Gastroesophageal sphincter (tissue), 4 donors: ENCODE results near the gene SPINT4. TPM values are rescaled to one million over a fixed set of nuclear protein-coding genes. Genes with fewer than 3 reads are reported as not detected.
"Not testable (repeated sequence)": the region's sequence is repeated elsewhere in the genome, so short reads cannot be mapped to it uniquely, and the experiment has no call there.

Experiments
- ATAC-seq: fragments of 150-250 bp; one replicate; pipeline ENCODE4 v1.9.1; 2016; ENCODE audit warnings: mild to moderate bottlenecking, moderate library complexity
- H3K27ac ChIP-seq, 4 donors: fragments of 200-600 bp; sonication (generic) in 3 of 4; 1 replicate in 3 of 4; 2 replicates in 1 of 4; pipeline ENCODE4 v1.5.1; 2016 to 2019
- H3K27me3 ChIP-seq: fragments of 200-600 bp; sonication (generic); one replicate; pipeline ENCODE4 v1.5.1; 2019
- H3K36me3 ChIP-seq, 2 donors: fragments of 200-600 bp; sonication (generic); one replicate each; pipeline ENCODE4 v1.5.1; 2019; ENCODE audit warnings: control low read depth in 1 of 2
- H3K4me1 ChIP-seq, 3 donors: fragments of 200-600 bp; sonication (generic); 1 replicate in 2 of 3; 2 replicates in 1 of 3; pipeline ENCODE4 v1.5.1; 2016 to 2019; ENCODE audit warnings: control low read depth in 2 of 3
- H3K4me3 ChIP-seq, 2 donors: fragments of 200-600 bp; sonication (generic); one replicate each; pipeline ENCODE4 v1.5.1; 2019; ENCODE audit warnings: mild to moderate bottlenecking in 1 of 2, moderate library complexity in 1 of 2
- H3K9me3 ChIP-seq, 3 donors: fragments of 200-600 bp; sonication (generic); one replicate each; pipeline ENCODE4 v1.5.1; 2017 to 2019; ENCODE audit warnings: control low read depth in 2 of 3
- EP300 ChIP-seq: sonication (generic); formaldehyde crosslinking; IDR thresholded peaks from one replicate; pipeline ENCODE4 v1.6.1; 2017; ENCODE audit warnings: antibody characterized with exemption, mild to moderate bottlenecking
- POLR2A ChIP-seq, 2 donors: fragments of 450-650 bp; IDR thresholded peaks; one replicate each; pipeline ENCODE4 v1.6.1; 2017; ENCODE audit warnings: antibody characterized with exemption in 2 of 2, mild to moderate bottlenecking in 2 of 2, moderate library complexity in 1 of 2
- POLR2AphosphoS5 ChIP-seq: sonication (generic); formaldehyde crosslinking; IDR thresholded peaks from one replicate; pipeline ENCODE4 v1.6.1; 2017; ENCODE audit warnings: antibody characterized with exemption
- WGBS, 2 donors: methylation state at CpG; one replicate each; pipeline ENCODE4 v1.1.5; 2018; ENCODE audit warnings: low coverage in 1 of 2; 5-methylcytosine and 5-hydroxymethylcytosine counted together
- total RNA-seq, 4 donors: library from RNA; depleted of rRNA; stranded (reverse); fragments of >200 nt; gene quantifications; one replicate each; pipeline ENCODE4 v1.1.0, GENCODE V29; 2016
- TF ChIP-seq, protein P1 (sequence below), 4 experiments: fragments of 200-600 bp in 2 of 4; fragments of 450-650 bp in 2 of 4; sonication (generic) in 1 of 4; IDR thresholded peaks; one replicate each; pipeline ENCODE4 v1.5.1; 2017 to 2019; ENCODE audit warnings: antibody characterized with exemption in 4 of 4, mild to moderate bottlenecking in 2 of 4, moderate library complexity in 2 of 4

The SPINT4 gene
- total RNA-seq, 4 donors from 2014 or later, result not detected

DNA sequence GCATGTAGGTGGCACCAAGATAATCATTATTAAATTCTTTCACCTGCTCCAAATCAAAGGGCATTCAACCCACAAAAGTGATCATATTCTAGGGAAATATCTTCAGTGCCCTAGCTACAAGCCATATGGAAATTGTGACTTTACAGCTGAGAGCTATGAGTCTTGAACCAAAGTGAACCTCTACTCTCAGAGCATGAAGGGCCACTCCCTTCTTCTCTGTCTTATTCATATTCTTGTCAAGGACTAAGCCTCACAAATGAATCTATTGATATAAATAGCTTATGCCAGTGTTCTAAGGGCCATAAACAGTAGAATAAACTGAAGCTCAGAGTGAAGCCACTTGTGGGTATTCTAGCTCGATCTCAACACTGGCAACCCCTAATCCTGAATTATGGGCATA, 29.6 kb downstream of the SPINT4 start:
- WGBS, 2 donors, result 89% methylated on average over 1 of the region's 1 CpG
- Histone ChIP-seq H3K4me3 (no peak overlapping the region), H3K4me1 (no peaks in the 10 kb centered on the region), H3K36me3 (no peaks in the 10 kb centered on the region), H3K27me3 (peaks cover 6% of the 10 kb centered on the region), H3K27ac (no peak overlapping the region), H3K9me3 (peaks cover 0 to 5% (median 0%) of the 10 kb centered on the region in 3 donors)
- no peak for TF ChIP-seq POLR2A (IDR thresholded peaks at IDR 0.05)
- TF ChIP-seq, protein P1, sequence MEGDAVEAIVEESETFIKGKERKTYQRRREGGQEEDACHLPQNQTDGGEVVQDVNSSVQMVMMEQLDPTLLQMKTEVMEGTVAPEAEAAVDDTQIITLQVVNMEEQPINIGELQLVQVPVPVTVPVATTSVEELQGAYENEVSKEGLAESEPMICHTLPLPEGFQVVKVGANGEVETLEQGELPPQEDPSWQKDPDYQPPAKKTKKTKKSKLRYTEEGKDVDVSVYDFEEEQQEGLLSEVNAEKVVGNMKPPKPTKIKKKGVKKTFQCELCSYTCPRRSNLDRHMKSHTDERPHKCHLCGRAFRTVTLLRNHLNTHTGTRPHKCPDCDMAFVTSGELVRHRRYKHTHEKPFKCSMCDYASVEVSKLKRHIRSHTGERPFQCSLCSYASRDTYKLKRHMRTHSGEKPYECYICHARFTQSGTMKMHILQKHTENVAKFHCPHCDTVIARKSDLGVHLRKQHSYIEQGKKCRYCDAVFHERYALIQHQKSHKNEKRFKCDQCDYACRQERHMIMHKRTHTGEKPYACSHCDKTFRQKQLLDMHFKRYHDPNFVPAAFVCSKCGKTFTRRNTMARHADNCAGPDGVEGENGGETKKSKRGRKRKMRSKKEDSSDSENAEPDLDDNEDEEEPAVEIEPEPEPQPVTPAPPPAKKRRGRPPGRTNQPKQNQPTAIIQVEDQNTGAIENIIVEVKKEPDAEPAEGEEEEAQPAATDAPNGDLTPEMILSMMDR (IDR thresholded peaks at IDR 0.05), result no peak
- no peak for TF ChIP-seq POLR2AphosphoS5
- no peak for TF ChIP-seq EP300
- no peak for ATAC-seq

DNA sequence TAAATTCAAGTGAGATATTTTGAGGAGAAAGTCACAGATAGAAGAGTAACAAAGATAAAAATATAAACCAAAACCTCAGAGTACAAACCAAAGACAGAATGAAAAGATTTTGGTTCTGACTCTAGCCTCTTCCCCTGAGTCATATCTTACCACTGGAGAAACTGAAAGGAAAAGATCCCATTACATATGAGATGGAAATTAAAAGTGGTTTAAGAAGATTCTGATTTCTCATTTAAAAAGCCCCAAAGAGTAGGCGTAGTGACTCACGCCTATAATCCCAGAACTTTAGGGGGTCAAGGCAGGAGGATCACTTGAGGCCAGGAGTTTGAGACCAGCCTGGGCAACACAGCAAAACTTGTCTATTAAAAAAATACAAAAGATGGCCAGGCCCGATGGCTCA, 30.6 kb downstream of the SPINT4 start:
- 73 to 75% methylated on average over 3 of the region's 3 CpGs for WGBS, 2 donors
- Histone ChIP-seq H3K36me3 (no peaks in the 10 kb centered on the region), H3K4me1 (no peaks in the 10 kb centered on the region), H3K4me3 (no peak overlapping the region), H3K9me3 (peaks cover 0 to 5% (median 0%) of the 10 kb centered on the region in 3 donors), H3K27ac (no peak overlapping the region), H3K27me3 (peaks cover 6% of the 10 kb centered on the region)
- TF ChIP-seq POLR2AphosphoS5 (no peak), POLR2A (IDR thresholded peaks at IDR 0.05) (no peak), EP300 (no peak)
- TF ChIP-seq, protein P1 (IDR thresholded peaks at IDR 0.05), result no peak
- ATAC-seq, result no peak

DNA sequence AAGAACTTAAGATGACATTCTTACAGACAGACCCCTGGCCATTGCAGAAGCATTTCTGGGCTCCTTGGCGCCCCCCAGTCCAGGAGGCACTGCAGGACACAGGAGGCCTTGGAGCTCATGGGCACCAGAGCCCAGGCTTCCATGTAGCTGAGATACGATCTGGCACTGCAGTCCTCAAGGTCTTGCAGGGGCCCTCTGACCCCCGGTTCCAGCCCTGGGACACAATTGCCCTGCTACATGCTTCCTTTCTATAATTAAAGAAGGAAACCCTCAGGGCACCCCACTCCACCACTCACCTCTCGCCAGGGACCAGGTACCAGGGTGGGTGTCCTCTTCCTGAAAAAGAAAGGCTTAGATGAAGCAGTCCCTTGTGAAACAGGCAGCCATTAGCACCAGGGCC, 35.9 kb downstream of the SPINT4 start:
- Histone ChIP-seq H3K4me1 (no peaks in the 10 kb centered on the region), H3K4me3 (no peak overlapping the region), H3K36me3 (no peaks in the 10 kb centered on the region), H3K9me3 (peaks cover 0 to 5% (median 0%) of the 10 kb centered on the region in 3 donors), H3K27ac (no peak overlapping the region), H3K27me3 (no peaks in the 10 kb centered on the region)
- WGBS, 2 donors, result 83 to 90% methylated on average over 1 to 3 of the region's 4 CpGs
- no peak for TF ChIP-seq POLR2A (IDR thresholded peaks at IDR 0.05)
- TF ChIP-seq POLR2AphosphoS5, result no peak
- TF ChIP-seq EP300, result no peak
- TF ChIP-seq, protein P1 (IDR thresholded peaks at IDR 0.05), result no peak
- no peak for ATAC-seq

- not testable (repeated sequence) for ATAC-seq, H3K4me1 ChIP-seq, H3K9me3 ChIP-seq, H3K27ac ChIP-seq, H3K36me3 ChIP-seq, H3K27me3 ChIP-seq, H3K4me3 ChIP-seq
- WGBS, 2 donors, result 75 to 100% methylated on average over 1 to 2 of the region's 8 CpGs
Measured at GRCh38 chr20:45759921-45760320, 37.8 kb downstream of the SPINT4 start.

- not testable (repeated sequence) for H3K27ac ChIP-seq, ATAC-seq, H3K4me1 ChIP-seq, H3K27me3 ChIP-seq, H3K36me3 ChIP-seq, H3K4me3 ChIP-seq, H3K9me3 ChIP-seq
- 88 to 89% methylated on average over 4 to 8 of the region's 12 CpGs for WGBS, 2 donors
Measured at GRCh38 chr20:45761966-45762365, 39.8 kb downstream of the SPINT4 start.

DNA sequence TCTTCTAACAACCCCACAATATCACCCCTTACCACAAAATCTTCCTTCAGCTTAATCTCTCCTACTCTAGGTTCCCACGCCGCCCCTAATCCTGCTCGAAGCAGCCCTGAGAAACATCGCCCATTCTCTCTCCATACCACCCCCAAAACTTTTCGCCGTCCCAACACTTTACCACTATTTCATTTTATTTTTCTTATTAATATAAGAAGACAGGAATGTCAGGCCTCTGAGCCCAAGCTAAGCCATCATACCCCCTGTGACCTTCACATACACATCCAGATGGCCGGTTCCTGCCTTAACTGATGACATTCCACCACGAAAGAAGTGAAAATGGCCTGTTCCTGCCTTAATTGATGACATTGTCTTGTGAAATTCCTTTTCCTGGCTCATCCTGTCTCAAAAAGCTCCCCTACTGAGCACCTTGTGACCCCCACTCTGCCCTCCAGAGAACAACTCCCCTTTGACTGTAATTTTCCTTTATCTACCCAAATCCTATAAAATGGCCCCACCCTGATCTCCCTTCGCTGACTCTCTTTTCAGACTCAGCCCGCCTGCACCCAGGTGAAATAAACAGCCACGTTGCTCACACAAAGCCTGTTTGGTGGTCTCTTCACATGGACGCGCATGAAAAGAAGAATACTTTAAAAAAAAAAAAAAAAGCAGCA, 42.6 kb downstream of the SPINT4 start:
- not testable (repeated sequence) for H3K27ac ChIP-seq, H3K4me1 ChIP-seq, H3K9me3 ChIP-seq, ATAC-seq, H3K27me3 ChIP-seq, H3K36me3 ChIP-seq, H3K4me3 ChIP-seq
- 76 to 81% methylated on average over 9 to 13 of the region's 13 CpGs for WGBS, 2 donors
